HCT116 (cell line): ENCODE data around the gene PRR12.

Source experiments
- CTCF ChIP-seq, 3 experiments: fragments of 200-600 bp in 1 of 3; sonication (generic) in 1 of 3; IDR thresholded peaks in 2 of 3; conservative IDR thresholded peaks in 1 of 3; 2 replicates each; pipeline ENCODE4 v1.5.1; 2012 to 2017; ENCODE audit warnings: low read depth in 2 of 3, low read length in 2 of 3, antibody characterized with exemption in 1 of 3, borderline replicate concordance in 1 of 3, control low read depth in 1 of 3, mild to moderate bottlenecking in 1 of 3, mixed read lengths in 1 of 3, mixed run types in 1 of 3, moderate library complexity in 1 of 3; ENCODE audit not compliant: insufficient read depth in 1 of 3
- EZH2 ChIP-seq: fragments of 200-600 bp; sonication (generic); IDR thresholded peaks from 2 replicates; pipeline ENCODE4 v1.6.1; 2017; ENCODE audit warnings: antibody characterized with exemption, mixed run types
- RAD21 ChIP-seq: IDR thresholded peaks from 2 replicates; pipeline ENCODE4 v1.6.1; 2012; ENCODE audit warnings: low read depth, mild to moderate bottlenecking
- SIN3A ChIP-seq: IDR thresholded peaks from 2 replicates; pipeline ENCODE4 v1.6.1; 2012; ENCODE audit warnings: low read depth
- SP1 ChIP-seq: IDR thresholded peaks from 2 replicates; pipeline ENCODE4 v1.6.1; 2012; ENCODE audit warnings: low read depth

GRCh38 chr19:49566302-49566701 is 24.7 kb upstream of the PRR12 start:
- TF ChIP-seq SIN3A (no peak), RAD21 (no peak), EZH2 (no peak), CTCF (IDR thresholded peaks at IDR 0.05 in 2 of 3, conservative IDR thresholded peaks at IDR 0.05 in 1 of 3; ENCODE audit: borderline replicate concordance in 1 of 3, insufficient read depth in 1 of 3, low read depth in 2 of 3, low read length in 2 of 3) (no peak), SP1 (no peak)
